Measurements from ENCODE around the gene CFLAR. TPM values are rescaled to one million over a fixed set of nuclear protein-coding genes. Genes with fewer than 3 reads are reported as not detected.

The CFLAR gene
- total RNA-seq, 1 experiment from 2014 or later = 7.6 TPM

- TF ChIP-seq, protein P1, sequence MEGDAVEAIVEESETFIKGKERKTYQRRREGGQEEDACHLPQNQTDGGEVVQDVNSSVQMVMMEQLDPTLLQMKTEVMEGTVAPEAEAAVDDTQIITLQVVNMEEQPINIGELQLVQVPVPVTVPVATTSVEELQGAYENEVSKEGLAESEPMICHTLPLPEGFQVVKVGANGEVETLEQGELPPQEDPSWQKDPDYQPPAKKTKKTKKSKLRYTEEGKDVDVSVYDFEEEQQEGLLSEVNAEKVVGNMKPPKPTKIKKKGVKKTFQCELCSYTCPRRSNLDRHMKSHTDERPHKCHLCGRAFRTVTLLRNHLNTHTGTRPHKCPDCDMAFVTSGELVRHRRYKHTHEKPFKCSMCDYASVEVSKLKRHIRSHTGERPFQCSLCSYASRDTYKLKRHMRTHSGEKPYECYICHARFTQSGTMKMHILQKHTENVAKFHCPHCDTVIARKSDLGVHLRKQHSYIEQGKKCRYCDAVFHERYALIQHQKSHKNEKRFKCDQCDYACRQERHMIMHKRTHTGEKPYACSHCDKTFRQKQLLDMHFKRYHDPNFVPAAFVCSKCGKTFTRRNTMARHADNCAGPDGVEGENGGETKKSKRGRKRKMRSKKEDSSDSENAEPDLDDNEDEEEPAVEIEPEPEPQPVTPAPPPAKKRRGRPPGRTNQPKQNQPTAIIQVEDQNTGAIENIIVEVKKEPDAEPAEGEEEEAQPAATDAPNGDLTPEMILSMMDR (conservative IDR thresholded peaks at IDR 0.05) = no peak
- Histone ChIP-seq H2BK20ac (ENCODE audit: low read depth, low read length, poor library complexity, severe bottlenecking) (no peak overlapping the region), H4K20me1 (ENCODE audit: control insufficient read depth, insufficient read depth, insufficient read length) (no peaks in the 10 kb centered on the region), H3K56ac (ENCODE audit: insufficient read length, low read depth, low read length) (no peak overlapping the region), H2BK15ac (ENCODE audit: low read depth, low read length) (no peak overlapping the region), H2AK5ac (ENCODE audit: insufficient read length, low read length) (no peak overlapping the region), H4K5ac (ENCODE audit: insufficient read length, low read depth, low read length) (no peak overlapping the region), H3T11ph (ENCODE audit: low read length) (no peak overlapping the region), H3K9ac (ENCODE audit: extremely low read depth, insufficient read length, low read length) (no peak overlapping the region), H2BK12ac (ENCODE audit: insufficient read length, low read depth, low read length) (no peak overlapping the region), H4K91ac (ENCODE audit: insufficient read length, low read depth, low read length) (no peak overlapping the region), H2AFZ (ENCODE audit: low read length) (no peak overlapping the region), H3K4me2 (ENCODE audit: insufficient read depth, insufficient read length, low read length) (no peak overlapping the region), H3K79me2 (ENCODE audit: insufficient read depth, low read length) (no peaks in the 10 kb centered on the region), H3K79me1 (ENCODE audit: insufficient read depth, low read depth, low read length, poor library complexity, severe bottlenecking) (no peaks in the 10 kb centered on the region), H3K14ac (ENCODE audit: insufficient read depth, low read length) (no peak overlapping the region), H3K23me2 (ENCODE audit: insufficient read length, low read depth, low read length, poor library complexity, severe bottlenecking) (no peaks in the 10 kb centered on the region), H3K4me1 (ENCODE audit: insufficient read depth, low read length) (no peaks in the 10 kb centered on the region), H2BK120ac (ENCODE audit: low read depth, low read length, poor library complexity, severe bottlenecking) (no peak overlapping the region), H3K4ac (ENCODE audit: low read depth, low read length) (no peak overlapping the region), H3K27me3 (ENCODE audit: insufficient read depth, low read length) (no peaks in the 10 kb centered on the region), H3K9me3 (ENCODE audit: control insufficient read depth, low read depth, low read length) (no peaks in the 10 kb centered on the region), H2BK5ac (ENCODE audit: insufficient read length, low read length) (no peak overlapping the region), H3K27ac (ENCODE audit: insufficient read length, low read depth, low read length) (no peak overlapping the region), H3K18ac (ENCODE audit: insufficient read length, low read depth, low read length) (no peak overlapping the region), H3K23ac (ENCODE audit: insufficient read length, low read depth, low read length) (no peak overlapping the region), H4K8ac (replicated peaks; ENCODE audit: insufficient read length, low read depth, low read length) (no peak overlapping the region)
- Mint-ChIP-seq H3K4me1 (peaks cover 3 to 6% of the 10 kb centered on the region in 2 experiments; a peak in 3 of 4 replicates), H3K36me3 (ENCODE audit: insufficient read depth in 1 of 3, low read depth in 3 of 3) (peaks cover 0 to 8% (median 0%) of the 10 kb centered on the region in 3 experiments; a peak in 4 of 7 replicates), H3K4me3 (no peak overlapping the region), H3K27ac (no peak overlapping the region), H3K27me3 (ENCODE audit: low read depth) (no peaks in the 10 kb centered on the region), H3K9me3 (no peaks in the 10 kb centered on the region)
- WGBS (ENCODE audit: extremely low coverage, insufficient read length, low lambda C conversion rate) = no CpG with 5 or more reads among the region's 1 CpG
- no peak for DNase-seq
These were observed 80.8 kb downstream of the CFLAR start for GRCh38 chr2:201196803-201197202.

All from H9 (cell line).